ENCODE data around the gene KLHL5. TPM values are rescaled to one million over a fixed set of nuclear protein-coding genes. Genes with fewer than 3 reads are reported as not detected.

The KLHL5 gene
- total and polyA plus RNA-seq, 4 donors = 14.2 to 65.4 (median 25.6) TPM

GRCh38 chr4:39037491-39037825 lies 24.6 kb upstream of the KLHL5 start:
- Histone ChIP-seq H3K9me3 (ENCODE audit: control insufficient read depth in 4 of 4, low read length in 3 of 4) (no peaks in the 10 kb centered on the region), H3K4me1 (ENCODE audit: control insufficient read depth in 4 of 4, insufficient read depth in 4 of 4, low read length in 3 of 4) (no peaks in the 10 kb centered on the region), H3K36me3 (ENCODE audit: control insufficient read depth in 4 of 4, insufficient read depth in 3 of 4, low read depth in 1 of 4, low read length in 3 of 4) (no peaks in the 10 kb centered on the region), H3K27me3 (ENCODE audit: control insufficient read depth in 4 of 4, insufficient read depth in 4 of 4, low read length in 3 of 4) (no peaks in the 10 kb centered on the region), H3K9ac (ENCODE audit: low read depth in 1 of 2, low read length in 2 of 2) (no peak overlapping the region), H3K27ac (ENCODE audit: low read depth in 1 of 2, low read length in 2 of 2) (no peak overlapping the region), H3K4me3 (ENCODE audit: low read depth in 1 of 3, low read length in 3 of 3) (no peak overlapping the region)
- no peak for DNase-seq (ENCODE audit: low spot score)
- 87% methylated on average over 4 of the region's 4 CpGs for WGBS
- no peak for TF ChIP-seq HNF4G (IDR thresholded peaks at IDR 0.05)
- no peak for TF ChIP-seq YY1 (IDR thresholded peaks at IDR 0.05)

GRCh38 chr4:39037941-39038340 lies 24.1 kb upstream of the KLHL5 start:
- H3K9ac ChIP-seq (ENCODE audit: low read depth in 1 of 2, low read length in 2 of 2) = peak overlapping the region in 1 of 2 donors; percentile 28
- H3K4me1 ChIP-seq (ENCODE audit: control insufficient read depth in 4 of 4, insufficient read depth in 4 of 4, low read length in 3 of 4) = peaks cover 0 to 2% (median under 1%) of the 10 kb centered on the region in 4 donors
- DNase-seq (ENCODE audit: low spot score) = no peak
- TF ChIP-seq ATF3 (IDR thresholded peaks at IDR 0.05) (no peak), FOXA2 (IDR thresholded peaks at IDR 0.05) (no peak), MAX (IDR thresholded peaks at IDR 0.05) (no peak), EGR1 (IDR thresholded peaks at IDR 0.05; ENCODE audit: low read depth in 2 of 2) (no peak), SP1 (IDR thresholded peaks at IDR 0.05) (no peak), RAD21 (IDR thresholded peaks at IDR 0.05) (no peak), ZBTB33 (IDR thresholded peaks at IDR 0.05) (no peak), NR2F2 (IDR thresholded peaks at IDR 0.05) (no peak), JUND (IDR thresholded peaks at IDR 0.05) (no peak), REST (IDR thresholded peaks at IDR 0.05) (no peak), GABPA (IDR thresholded peaks at IDR 0.05 in 1 of 2, conservative IDR thresholded peaks at IDR 0.05 in 1 of 2) (no peak), FOXA1 (IDR thresholded peaks at IDR 0.05) (no peak), TAF1 (conservative IDR thresholded peaks at IDR 0.05) (no peak), CTCF (IDR thresholded peaks at IDR 0.05; ENCODE audit: low read depth, low read length, missing input control) (no peak), HNF4G (IDR thresholded peaks at IDR 0.05) (no peak), HNF4A (conservative IDR thresholded peaks at IDR 0.05) (no peak), RXRA (IDR thresholded peaks at IDR 0.05) (no peak), YY1 (IDR thresholded peaks at IDR 0.05) (no peak)
- H3K27ac ChIP-seq (ENCODE audit: low read depth in 1 of 2, low read length in 2 of 2) = no peak overlapping the region
- no peaks in the 10 kb centered on the region for H3K27me3 ChIP-seq (ENCODE audit: control insufficient read depth in 4 of 4, insufficient read depth in 4 of 4, low read length in 3 of 4)
- WGBS = 77% methylated on average over 3 of the region's 3 CpGs
- H3K4me3 ChIP-seq (ENCODE audit: low read depth in 1 of 3, low read length in 3 of 3) = no peak overlapping the region
- no peaks in the 10 kb centered on the region for H3K9me3 ChIP-seq (ENCODE audit: control insufficient read depth in 4 of 4, low read length in 3 of 4)
- H3K36me3 ChIP-seq (ENCODE audit: control insufficient read depth in 4 of 4, insufficient read depth in 3 of 4, low read depth in 1 of 4, low read length in 3 of 4) = no peaks in the 10 kb centered on the region
